Hematopoietic multipotent progenitor cell treated with erythropoietin and hydrocortisone succinate and interleukin-3 and kit ligand, for 17 days (in vitro differentiated cells): Measurements from ENCODE around the gene ZNF354C.
"Not testable (repeated sequence)": the region's sequence is repeated elsewhere in the genome, so short reads cannot be mapped to it uniquely, and the experiment has no call there.

Source experiments
- DNase-seq: peaks from one replicate; pipeline ENCODE4 v3.0.0-alpha.2; 2015; ENCODE audit warnings: low spot score

The ZNF354C gene

GRCh38 chr5:179060116-179061008 is at the start of gene ZNF354C:
Gene ZNF354C, plus strand, starts transcription at chr5:179060373. Its CDS starts 1,696 bp downstream, at chr5:179062069.
- no peak for DNase-seq

- no peak for DNase-seq
Observed at GRCh38 chr5:179023528-179024189, 36.5 kb upstream of the ZNF354C start, which contains the start of gene ZNF879. Gene ZNF879, plus strand, starts transcription at chr5:179023804. Its CDS starts 1,201 bp downstream, at chr5:179025005.

- no peak for DNase-seq
Observed at GRCh38 chr5:179033004-179033580, 27.1 kb upstream of the ZNF354C start.

- no peak for DNase-seq
Observed at GRCh38 chr5:179044765-179045164, 15.4 kb upstream of the ZNF354C start.

- DNase-seq, result no peak
Observed at GRCh38 chr5:179051784-179052183, 8.4 kb upstream of the ZNF354C start.

GRCh38 chr5:179054036-179054785 is 6.0 kb upstream of the ZNF354C start:
- no peak for DNase-seq

- no peak for DNase-seq
Observed at GRCh38 chr5:179054876-179055275, 5.3 kb upstream of the ZNF354C start.

- DNase-seq, result no peak
Observed at GRCh38 chr5:179055436-179055835, 4.7 kb upstream of the ZNF354C start.

- no peak for DNase-seq
Observed at GRCh38 chr5:179055841-179056240, 4.3 kb upstream of the ZNF354C start.

- DNase-seq, result no peak
Observed at GRCh38 chr5:179061025-179061424, 852 bp downstream of the ZNF354C start.

- no peak for DNase-seq
Observed at GRCh38 chr5:179065703-179066102, 5.5 kb downstream of the ZNF354C start.

GRCh38 chr5:179079165-179079987 is 19.2 kb downstream of the ZNF354C start:
- no peak for DNase-seq

GRCh38 chr5:179080724-179081123 is 20.6 kb downstream of the ZNF354C start:
- no peak for DNase-seq

GRCh38 chr5:179089502-179089901 is 29.3 kb downstream of the ZNF354C start:
- DNase-seq, result no peak

- DNase-seq, result not testable (repeated sequence)
Observed at GRCh38 chr5:179101282-179101681, 41.1 kb downstream of the ZNF354C start.

GRCh38 chr5:179110528-179110927 is 50.4 kb downstream of the ZNF354C start:
- DNase-seq, result no peak

GRCh38 chr5:179111267-179112207 is 51.4 kb downstream of the ZNF354C start:
- DNase-seq, result no peak

- DNase-seq, result no peak
Observed at GRCh38 chr5:179112469-179113142, 52.4 kb downstream of the ZNF354C start.

GRCh38 chr5:179113143-179113530 is 53.0 kb downstream of the ZNF354C start:
- no peak for DNase-seq
